22Rv1 (cell line): Measurements from ENCODE around the gene SMTN.

Experiments
- CTCF ChIP-seq: fragments of 450-650 bp; IDR thresholded peaks from 2 replicates; pipeline ENCODE4 v1.5.1; 2017; ENCODE audit warnings: mild to moderate bottlenecking
- ZFX ChIP-seq: fragments of 450-650 bp; IDR thresholded peaks from 2 replicates; pipeline ENCODE4 v1.6.1; 2017; ENCODE audit warnings: antibody characterized with exemption, borderline replicate concordance

DNA sequence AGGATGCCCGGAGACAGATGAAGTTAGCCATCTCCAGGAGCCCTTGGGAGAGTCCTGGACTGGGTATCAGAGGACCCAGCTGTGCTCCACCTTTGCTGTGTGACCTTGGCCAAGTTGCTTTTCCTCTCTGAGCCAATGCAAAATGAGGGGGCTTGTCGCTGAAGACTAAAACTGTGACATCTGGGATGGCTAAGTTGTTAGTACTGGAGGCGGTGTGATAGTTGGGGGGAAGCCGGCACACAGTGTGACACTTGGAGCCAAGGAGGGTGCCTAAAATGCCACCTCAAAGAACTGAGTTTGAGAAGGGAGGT lies 42.1 kb downstream of the SMTN start:
- TF ChIP-seq CTCF (no peak), ZFX (no peak)
